ENCODE results near the gene TACR1. TPM values are rescaled to one million over a fixed set of nuclear protein-coding genes. Genes with fewer than 3 reads are reported as not detected.
"Not testable (repeated sequence)": the region's sequence is repeated elsewhere in the genome, so short reads cannot be mapped to it uniquely, and the experiment has no call there.

TACR1 gene
- total RNA-seq, 1 experiment from 2014 or later: not detected

DNA sequence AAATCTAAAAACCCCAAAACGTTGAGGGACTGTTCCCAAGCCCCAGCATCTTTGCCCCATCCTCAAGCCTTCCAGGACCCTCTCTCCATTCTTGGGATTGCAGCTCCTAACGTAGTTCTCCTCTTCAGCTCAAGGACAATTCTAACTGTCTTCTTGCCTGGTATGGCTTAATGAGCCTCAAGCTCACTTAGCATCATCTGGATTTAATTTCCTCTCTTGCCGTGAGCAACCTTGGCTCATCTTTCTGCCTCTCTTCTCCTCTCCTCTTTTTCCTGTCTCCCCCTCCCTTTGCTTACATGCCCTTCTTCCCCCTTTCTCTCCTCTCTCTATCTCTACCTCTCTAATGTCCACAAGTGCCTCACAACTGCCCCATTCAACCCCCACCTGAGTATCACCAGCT is 44.2 kb downstream of the TACR1 start:
- intact Hi-C loops (cut with micrococcal nuclease): loop anchor here (5.0 kb wide), 1 partner anchor 42 kb away; the partner anchor contains the start of gene TACR1
- H3K4me3 ChIP-seq (ENCODE audit: low read length): no peak overlapping the region
- H3K36me3 ChIP-seq (ENCODE audit: low read depth, low read length): no peaks in the 10 kb centered on the region
- H3F3A ChIP-seq (ENCODE audit: low read length, unreplicated experiment): no peaks in the 10 kb centered on the region
- ChIA-PET CTCF (interaction anchor here (0.7 kb wide), 1 partner anchor 373 kb away, joined by 15 read pairs; no protein-coding TSS in a partner anchor), POLR2A (ENCODE audit: unreplicated experiment) (no interaction called here)
- DNase-seq: no peak
- H3K9ac ChIP-seq (ENCODE audit: low read length): no peak overlapping the region
- no TSS peak for BruUV-seq (replicated peaks)
- no peaks in the 10 kb centered on the region for H3K9me3 ChIP-seq (ENCODE audit: low read length)
- no peaks in the 10 kb centered on the region for H3K27me3 ChIP-seq (ENCODE audit: low read length)
- ATAC-seq: no peak
- TF ChIP-seq EZH2 (IDR thresholded peaks at IDR 0.05; ENCODE audit: low read length, unreplicated experiment) (no peak), CTCF (conservative IDR thresholded peaks at IDR 0.05; ENCODE audit: low read depth, low read length) (no peak), EZH2phosphoT487 (IDR thresholded peaks at IDR 0.05; ENCODE audit: borderline replicate concordance, low read length) (no peak)
- H3K9me2 ChIP-seq (replicated peaks; ENCODE audit: low read length): no peaks in the 10 kb centered on the region
- peaks cover 17% of the 10 kb centered on the region for H3K4me1 ChIP-seq (ENCODE audit: insufficient read depth, low read length)
- H2AFZ ChIP-seq (ENCODE audit: low read length): no peak overlapping the region
- H3K4me2 ChIP-seq (ENCODE audit: low read length): no peak overlapping the region
- no peak overlapping the region for H3K27ac ChIP-seq (ENCODE audit: low read length)
- H3K79me2 ChIP-seq (ENCODE audit: low read length): no peaks in the 10 kb centered on the region
- no peaks in the 10 kb centered on the region for H4K20me1 ChIP-seq (ENCODE audit: low read length)

GRCh38 chr2:75153221-75153620 is 46.1 kb downstream of the TACR1 start:
- Histone ChIP-seq H3K4me2 (ENCODE audit: low read length) (no peak overlapping the region), H3K4me1 (ENCODE audit: insufficient read depth, low read length) (peaks cover 17% of the 10 kb centered on the region), H4K20me1 (ENCODE audit: low read length) (no peaks in the 10 kb centered on the region), H3K9ac (ENCODE audit: low read length) (no peak overlapping the region), H3K9me3 (ENCODE audit: low read length) (no peaks in the 10 kb centered on the region), H3K27ac (ENCODE audit: low read length) (peak overlapping the region; percentile 27; the same call in 1 of the 2 replicates), H3K79me2 (ENCODE audit: low read length) (no peaks in the 10 kb centered on the region), H3K9me2 (replicated peaks; ENCODE audit: low read length) (no peaks in the 10 kb centered on the region), H3K27me3 (ENCODE audit: low read length) (no peaks in the 10 kb centered on the region), H3K36me3 (ENCODE audit: low read depth, low read length) (no peaks in the 10 kb centered on the region), H3K4me3 (ENCODE audit: low read length) (no peak overlapping the region), H3F3A (ENCODE audit: low read length, unreplicated experiment) (no peaks in the 10 kb centered on the region), H2AFZ (ENCODE audit: low read length) (no peak overlapping the region)
- ChIA-PET POLR2A (ENCODE audit: unreplicated experiment) (no interaction called here), CTCF (no interaction called here)
- BruUV-seq (replicated peaks): no TSS peak
- ATAC-seq (peak; percentile 88), DNase-seq (peak; percentile 65)
- TF ChIP-seq EZH2phosphoT487 (IDR thresholded peaks at IDR 0.05; ENCODE audit: borderline replicate concordance, low read length): no peak
- TF ChIP-seq EZH2 (IDR thresholded peaks at IDR 0.05; ENCODE audit: low read length, unreplicated experiment): no peak
- TF ChIP-seq CTCF (conservative IDR thresholded peaks at IDR 0.05; ENCODE audit: low read depth, low read length): no peak
- intact Hi-C loops (cut with micrococcal nuclease): no loop called here

DNA sequence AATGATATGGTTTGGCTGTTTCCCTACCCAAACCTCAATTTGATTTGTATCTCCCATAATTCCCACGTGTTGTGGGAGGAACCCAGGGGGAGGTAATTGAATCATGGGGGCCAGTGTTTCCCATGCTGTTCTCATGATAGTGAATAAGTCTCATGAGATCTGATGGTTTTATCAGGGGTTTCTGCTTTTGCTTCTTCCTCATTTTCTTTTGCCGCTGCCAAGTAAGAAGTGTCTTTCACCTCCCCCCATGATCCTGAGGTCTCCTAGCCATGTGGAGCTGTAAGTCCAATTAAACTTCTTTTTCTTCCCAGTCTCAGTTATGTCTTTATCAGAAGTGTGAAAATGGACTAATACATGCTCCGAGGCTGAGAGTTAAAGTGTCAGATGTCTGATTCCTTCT is 47.1 kb downstream of the TACR1 start:
- H3K36me3 ChIP-seq (ENCODE audit: low read depth, low read length); DNase-seq; BruUV-seq (replicated peaks); H3F3A ChIP-seq (ENCODE audit: low read length, unreplicated experiment); intact Hi-C loops (cut with micrococcal nuclease); H3K27me3 ChIP-seq (ENCODE audit: low read length); H3K79me2 ChIP-seq (ENCODE audit: low read length); H3K9ac ChIP-seq (ENCODE audit: low read length); CTCF ChIA-PET; H3K4me2 ChIP-seq (ENCODE audit: low read length); H3K27ac ChIP-seq (ENCODE audit: low read length); ATAC-seq; H3K9me3 ChIP-seq (ENCODE audit: low read length); H4K20me1 ChIP-seq (ENCODE audit: low read length); POLR2A ChIA-PET (ENCODE audit: unreplicated experiment); H3K4me3 ChIP-seq (ENCODE audit: low read length); H3K9me2 ChIP-seq (replicated peaks; ENCODE audit: low read length); H2AFZ ChIP-seq (ENCODE audit: low read length): not testable (repeated sequence)
- peaks cover 17% of the 10 kb centered on the region for H3K4me1 ChIP-seq (ENCODE audit: insufficient read depth, low read length)

DNA sequence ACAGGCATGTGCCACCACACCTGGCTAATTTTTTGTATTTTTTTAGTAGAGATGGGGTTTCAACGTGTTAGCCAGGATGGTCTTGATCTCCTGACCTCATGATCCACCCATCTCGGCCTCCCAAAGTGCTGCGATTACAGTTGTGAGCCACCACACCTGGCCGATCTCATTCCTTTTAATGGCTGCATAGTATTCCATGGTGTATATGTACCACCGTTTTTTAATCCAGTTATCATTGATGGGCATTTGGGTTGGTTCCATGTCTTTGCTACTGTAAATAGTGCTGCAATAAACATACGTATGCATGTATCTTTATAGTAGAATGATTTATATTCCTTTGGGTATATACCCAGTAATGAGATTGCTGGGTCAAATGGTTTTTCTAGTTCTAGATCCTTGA is 51.4 kb downstream of the TACR1 start:
- not testable (repeated sequence) for DNase-seq; BruUV-seq (replicated peaks)
- CTCF ChIA-PET: interaction anchor here (0.6 kb wide), 1 partner anchor 48 kb away, joined by 3 read pairs; no protein-coding TSS in a partner anchor

More for the DNA sequence above, 51.4 kb downstream of the TACR1 start:
- H3F3A ChIP-seq (ENCODE audit: low read length, unreplicated experiment); ATAC-seq; H3K27me3 ChIP-seq (ENCODE audit: low read length); POLR2A ChIA-PET (ENCODE audit: unreplicated experiment); H3K36me3 ChIP-seq (ENCODE audit: low read depth, low read length); H4K20me1 ChIP-seq (ENCODE audit: low read length); H2AFZ ChIP-seq (ENCODE audit: low read length); intact Hi-C loops (cut with micrococcal nuclease); H3K4me2 ChIP-seq (ENCODE audit: low read length); H3K27ac ChIP-seq (ENCODE audit: low read length); H3K4me1 ChIP-seq (ENCODE audit: insufficient read depth, low read length); H3K79me2 ChIP-seq (ENCODE audit: low read length); H3K9ac ChIP-seq (ENCODE audit: low read length); H3K4me3 ChIP-seq (ENCODE audit: low read length); H3K9me2 ChIP-seq (replicated peaks; ENCODE audit: low read length); H3K9me3 ChIP-seq (ENCODE audit: low read length): not testable (repeated sequence)
